ENCODE results near the gene SLC30A5.
A peak's percentile ranks its signal among the peaks of the same experiment; 100 is the strongest.

SLC30A5 gene

GRCh38 chr5:69167493-69167855 lies 73.7 kb downstream of the SLC30A5 start:
- peak overlapping the region; percentile 84 for H3K4me3 ChIP-seq
- no peak for TF ChIP-seq CTCF (IDR thresholded peaks at IDR 0.05)
- no peak for DNase-seq (ENCODE audit: low spot score)
- peak overlapping the region in 1 of 2 donors; percentile 50 for H3K27ac ChIP-seq

- H3K4me3 ChIP-seq, result no peak overlapping the region
- H3K27ac ChIP-seq, result no peak overlapping the region
- TF ChIP-seq CTCF (IDR thresholded peaks at IDR 0.05), result no peak
- DNase-seq (ENCODE audit: low spot score), result no peak
Observed at GRCh38 chr5:69167929-69168328, 74.1 kb downstream of the SLC30A5 start.

GRCh38 chr5:69170495-69170894 lies 76.7 kb downstream of the SLC30A5 start:
- DNase-seq (ENCODE audit: low spot score), result no peak
- no peak overlapping the region for H3K27ac ChIP-seq
- no peak for TF ChIP-seq CTCF (IDR thresholded peaks at IDR 0.05)
- H3K4me3 ChIP-seq, result no peak overlapping the region

GRCh38 chr5:69170969-69171368 lies 77.2 kb downstream of the SLC30A5 start:
- no peak overlapping the region for H3K27ac ChIP-seq
- TF ChIP-seq CTCF (IDR thresholded peaks at IDR 0.05), result no peak
- DNase-seq (ENCODE audit: low spot score), result no peak
- H3K4me3 ChIP-seq, result no peak overlapping the region
